Tibial nerve (tissue), 3 donors: ENCODE data around the gene MEPCE.

Source experiments
- POLR2A ChIP-seq, 2 donors: fragments of 450-650 bp; IDR thresholded peaks; one replicate each; pipeline ENCODE4 v1.6.1; 2017; ENCODE audit warnings: antibody characterized with exemption in 2 of 2, mild to moderate bottlenecking in 2 of 2, moderate library complexity in 2 of 2
- TF ChIP-seq, protein P1 (sequence below), 5 experiments: fragments of 200-600 bp in 3 of 5; fragments of 450-650 bp in 2 of 5; sonication (generic) in 3 of 5; IDR thresholded peaks; one replicate each; pipeline ENCODE4 v1.5.1; 2016 to 2019; ENCODE audit warnings: antibody characterized with exemption in 5 of 5, mild to moderate bottlenecking in 3 of 5, moderate library complexity in 2 of 5

DNA sequence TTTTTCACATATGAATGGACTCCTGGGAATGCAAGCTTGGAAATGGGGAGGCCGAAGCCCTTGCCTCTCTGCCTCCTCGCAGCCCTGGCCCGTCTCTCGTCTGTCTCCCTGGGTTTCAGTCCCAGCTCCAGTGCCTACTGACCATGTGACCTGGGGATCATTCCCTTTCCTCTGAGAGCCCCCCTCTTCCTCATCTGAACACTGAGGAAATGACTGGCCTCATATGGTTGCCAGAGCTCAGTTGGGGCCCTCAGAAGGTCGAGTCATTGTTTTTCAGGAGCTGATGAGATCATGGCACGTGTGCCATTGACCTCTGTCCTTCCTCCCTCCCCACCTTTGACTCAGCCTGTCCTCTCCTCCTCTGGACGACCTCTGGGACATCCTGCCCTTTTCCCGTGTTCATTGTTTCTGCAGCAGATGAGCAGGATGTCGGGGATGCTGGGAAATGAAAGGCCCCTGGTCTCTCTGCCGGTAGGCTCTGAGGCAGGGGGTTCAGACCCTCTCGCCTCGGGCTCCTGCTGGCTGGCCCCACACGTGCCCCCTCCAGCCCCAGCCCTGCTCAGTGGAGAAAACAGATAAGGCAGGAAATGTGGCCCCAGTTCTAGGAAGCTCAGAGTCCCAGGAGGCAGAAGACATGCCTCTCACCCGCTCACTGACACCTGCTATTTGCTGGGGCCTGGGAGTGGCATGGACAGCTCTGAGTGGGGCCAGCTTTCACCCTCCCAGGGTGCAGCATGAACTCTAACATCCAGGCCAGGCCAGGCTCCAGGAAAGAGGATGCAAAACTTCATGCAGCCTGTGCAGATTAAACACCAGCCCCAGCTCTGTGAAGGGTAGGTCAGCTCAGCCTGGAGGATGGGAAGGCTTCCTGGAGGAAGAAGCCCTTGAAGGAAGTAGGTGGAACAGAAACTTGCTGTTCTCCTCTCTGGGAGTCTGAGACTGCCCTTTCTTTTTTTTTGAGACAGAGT, 15.0 kb downstream of the MEPCE start:
- no peak for TF ChIP-seq POLR2A (IDR thresholded peaks at IDR 0.05)
- TF ChIP-seq, protein P1, sequence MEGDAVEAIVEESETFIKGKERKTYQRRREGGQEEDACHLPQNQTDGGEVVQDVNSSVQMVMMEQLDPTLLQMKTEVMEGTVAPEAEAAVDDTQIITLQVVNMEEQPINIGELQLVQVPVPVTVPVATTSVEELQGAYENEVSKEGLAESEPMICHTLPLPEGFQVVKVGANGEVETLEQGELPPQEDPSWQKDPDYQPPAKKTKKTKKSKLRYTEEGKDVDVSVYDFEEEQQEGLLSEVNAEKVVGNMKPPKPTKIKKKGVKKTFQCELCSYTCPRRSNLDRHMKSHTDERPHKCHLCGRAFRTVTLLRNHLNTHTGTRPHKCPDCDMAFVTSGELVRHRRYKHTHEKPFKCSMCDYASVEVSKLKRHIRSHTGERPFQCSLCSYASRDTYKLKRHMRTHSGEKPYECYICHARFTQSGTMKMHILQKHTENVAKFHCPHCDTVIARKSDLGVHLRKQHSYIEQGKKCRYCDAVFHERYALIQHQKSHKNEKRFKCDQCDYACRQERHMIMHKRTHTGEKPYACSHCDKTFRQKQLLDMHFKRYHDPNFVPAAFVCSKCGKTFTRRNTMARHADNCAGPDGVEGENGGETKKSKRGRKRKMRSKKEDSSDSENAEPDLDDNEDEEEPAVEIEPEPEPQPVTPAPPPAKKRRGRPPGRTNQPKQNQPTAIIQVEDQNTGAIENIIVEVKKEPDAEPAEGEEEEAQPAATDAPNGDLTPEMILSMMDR (IDR thresholded peaks at IDR 0.05), result no peak
